ENCODE data around the gene SPTBN1. TPM values are rescaled to one million over a fixed set of nuclear protein-coding genes. Genes with fewer than 3 reads are reported as not detected.
A peak's percentile ranks its signal among the peaks of the same experiment; 100 is the strongest.

Gene SPTBN1
- total RNA-seq, 2 donors from 2014 or later, result 415 to 524 TPM

GRCh38 chr2:54461261-54461660, 5.1 kb downstream of the SPTBN1 start:
- Histone ChIP-seq H3K36me3 (no peaks in the 10 kb centered on the region), H3K9me3 (no peaks in the 10 kb centered on the region), H3K27me3 (replicated peaks; ENCODE audit: insufficient read depth) (no peaks in the 10 kb centered on the region), H3K4me1 (ENCODE audit: control insufficient read depth in 1 of 2, low read depth in 2 of 2) (peaks cover 32 to 71% of the 10 kb centered on the region in 2 donors), H3K4me3 (no peak overlapping the region), H3K27ac (peak overlapping the region; percentile 17 to 27)
- TF ChIP-seq, protein P1, sequence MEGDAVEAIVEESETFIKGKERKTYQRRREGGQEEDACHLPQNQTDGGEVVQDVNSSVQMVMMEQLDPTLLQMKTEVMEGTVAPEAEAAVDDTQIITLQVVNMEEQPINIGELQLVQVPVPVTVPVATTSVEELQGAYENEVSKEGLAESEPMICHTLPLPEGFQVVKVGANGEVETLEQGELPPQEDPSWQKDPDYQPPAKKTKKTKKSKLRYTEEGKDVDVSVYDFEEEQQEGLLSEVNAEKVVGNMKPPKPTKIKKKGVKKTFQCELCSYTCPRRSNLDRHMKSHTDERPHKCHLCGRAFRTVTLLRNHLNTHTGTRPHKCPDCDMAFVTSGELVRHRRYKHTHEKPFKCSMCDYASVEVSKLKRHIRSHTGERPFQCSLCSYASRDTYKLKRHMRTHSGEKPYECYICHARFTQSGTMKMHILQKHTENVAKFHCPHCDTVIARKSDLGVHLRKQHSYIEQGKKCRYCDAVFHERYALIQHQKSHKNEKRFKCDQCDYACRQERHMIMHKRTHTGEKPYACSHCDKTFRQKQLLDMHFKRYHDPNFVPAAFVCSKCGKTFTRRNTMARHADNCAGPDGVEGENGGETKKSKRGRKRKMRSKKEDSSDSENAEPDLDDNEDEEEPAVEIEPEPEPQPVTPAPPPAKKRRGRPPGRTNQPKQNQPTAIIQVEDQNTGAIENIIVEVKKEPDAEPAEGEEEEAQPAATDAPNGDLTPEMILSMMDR (IDR thresholded peaks at IDR 0.05), result no peak
- no peak for DNase-seq (ENCODE audit: low spot score)
- ATAC-seq (ENCODE audit: insufficient number of reproducible peaks, low FRiP score, low read depth), result peak; percentile 65

DNA sequence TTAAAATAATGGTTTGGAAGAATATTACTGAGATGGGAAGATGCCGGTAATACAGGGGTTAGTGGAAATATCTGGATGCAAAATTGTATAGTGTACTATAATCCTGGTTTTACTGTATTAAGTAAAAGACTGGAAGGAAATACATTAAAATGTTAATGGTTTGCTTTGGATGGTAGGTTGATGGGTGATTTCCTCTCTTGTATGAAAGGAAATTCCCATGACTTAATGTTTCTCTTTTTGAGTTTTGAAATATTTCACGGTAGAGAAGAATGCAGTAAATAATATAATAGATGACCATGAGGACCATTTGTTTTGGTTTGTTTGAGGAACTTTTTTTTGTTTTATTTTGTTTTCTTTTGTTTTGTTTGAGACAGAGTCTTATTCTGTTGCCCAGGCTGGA, 8.2 kb downstream of the SPTBN1 start:
- TF ChIP-seq, protein P1 (IDR thresholded peaks at IDR 0.05), result no peak
- Histone ChIP-seq H3K27ac (peak overlapping the region; percentile 3 to 45), H3K36me3 (no peaks in the 10 kb centered on the region), H3K4me3 (no peak overlapping the region), H3K4me1 (ENCODE audit: control insufficient read depth in 1 of 2, low read depth in 2 of 2) (peaks cover 37 to 80% of the 10 kb centered on the region in 2 donors), H3K27me3 (replicated peaks; ENCODE audit: insufficient read depth) (no peaks in the 10 kb centered on the region), H3K9me3 (no peaks in the 10 kb centered on the region)
- ATAC-seq (ENCODE audit: insufficient number of reproducible peaks, low FRiP score, low read depth), result no peak
- no peak for DNase-seq (ENCODE audit: low spot score)

- Histone ChIP-seq H3K27me3 (replicated peaks; ENCODE audit: insufficient read depth) (no peaks in the 10 kb centered on the region), H3K4me3 (peak overlapping the region; percentile 14), H3K36me3 (no peaks in the 10 kb centered on the region), H3K9me3 (no peaks in the 10 kb centered on the region), H3K4me1 (ENCODE audit: control insufficient read depth in 1 of 2, low read depth in 2 of 2) (peaks cover 43 to 80% of the 10 kb centered on the region in 2 donors), H3K27ac (peak overlapping the region; percentile 3 to 45)
- DNase-seq (ENCODE audit: low spot score) (no peak), ATAC-seq (ENCODE audit: insufficient number of reproducible peaks, low FRiP score, low read depth) (no peak)
- TF ChIP-seq, protein P1 (IDR thresholded peaks at IDR 0.05), result no peak
Measured at GRCh38 chr2:54465143-54465542, 9.0 kb downstream of the SPTBN1 start.

DNA sequence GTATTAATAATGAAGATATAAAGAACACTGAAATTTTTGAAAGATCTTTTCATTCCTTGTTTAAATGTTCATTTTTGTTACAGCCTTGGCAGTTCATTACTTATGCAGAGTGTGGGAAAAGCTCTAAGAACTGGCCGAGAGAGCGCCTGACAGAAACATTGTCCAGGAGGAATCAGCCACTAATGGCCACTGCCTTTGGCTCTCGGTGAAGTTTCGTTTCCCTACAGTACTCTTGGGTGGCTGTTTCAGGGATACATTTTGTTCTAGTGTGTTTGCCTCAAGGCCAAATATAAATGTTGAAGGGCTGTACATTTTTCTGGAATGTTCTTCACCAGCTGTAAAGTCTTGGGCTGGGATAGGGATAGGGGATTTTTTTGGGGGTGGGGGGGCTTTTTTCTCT, 10.7 kb downstream of the SPTBN1 start:
- no peaks in the 10 kb centered on the region for H3K36me3 ChIP-seq
- no peaks in the 10 kb centered on the region for H3K9me3 ChIP-seq
- H3K4me3 ChIP-seq, result peak overlapping the region; percentile 47
- ATAC-seq (ENCODE audit: insufficient number of reproducible peaks, low FRiP score, low read depth), result no peak
- TF ChIP-seq, protein P1 (IDR thresholded peaks at IDR 0.05), result no peak
- no peak for DNase-seq (ENCODE audit: low spot score)
- H3K27ac ChIP-seq, result peak overlapping the region; percentile 31 to 70
- peaks cover 48 to 84% of the 10 kb centered on the region in 2 donors for H3K4me1 ChIP-seq (ENCODE audit: control insufficient read depth in 1 of 2, low read depth in 2 of 2)
- H3K27me3 ChIP-seq (replicated peaks; ENCODE audit: insufficient read depth), result no peaks in the 10 kb centered on the region

GRCh38 chr2:54468673-54469072, 12.5 kb downstream of the SPTBN1 start:
- Histone ChIP-seq H3K36me3 (no peaks in the 10 kb centered on the region), H3K27me3 (replicated peaks; ENCODE audit: insufficient read depth) (no peaks in the 10 kb centered on the region), H3K9me3 (no peaks in the 10 kb centered on the region), H3K4me3 (no peak overlapping the region), H3K4me1 (ENCODE audit: control insufficient read depth in 1 of 2, low read depth in 2 of 2) (peaks cover 47 to 85% of the 10 kb centered on the region in 2 donors), H3K27ac (peak overlapping the region; percentile 46 to 60)
- TF ChIP-seq, protein P1 (IDR thresholded peaks at IDR 0.05), result no peak
- DNase-seq (ENCODE audit: low spot score), result no peak
- ATAC-seq (ENCODE audit: insufficient number of reproducible peaks, low FRiP score, low read depth), result no peak
